ENCODE data around the gene AMIGO1. TPM values are rescaled to one million over a fixed set of nuclear protein-coding genes. Genes with fewer than 3 reads are reported as not detected.

Gene AMIGO1
- total RNA-seq, 1 experiment from 2014 or later: 0.10 TPM

- no peak overlapping the region for H3K4me2 ChIP-seq (ENCODE audit: low read length)
- H3K9ac ChIP-seq (ENCODE audit: low read length): no peak overlapping the region
- H3K9me3 ChIP-seq (ENCODE audit: control insufficient read depth in 1 of 2, insufficient read depth in 1 of 2, low read depth in 1 of 2, low read length in 2 of 2): no peaks in the 10 kb centered on the region
- H3K79me2 ChIP-seq (ENCODE audit: insufficient read depth, low read length): no peaks in the 10 kb centered on the region
- ATAC-seq (no peak), DNase-seq (ENCODE audit: low read depth, low spot score) (no peak)
- no peaks in the 10 kb centered on the region for H4K20me1 ChIP-seq (ENCODE audit: insufficient read depth)
- no peak overlapping the region for H3K27ac ChIP-seq (ENCODE audit: low read depth, low read length)
- H2AFZ ChIP-seq (ENCODE audit: low read depth, low read length, poor library complexity, severe bottlenecking): no peak overlapping the region
- no peaks in the 10 kb centered on the region for H3K9me2 ChIP-seq (ENCODE audit: insufficient read depth)
- H3K27me3 ChIP-seq (ENCODE audit: insufficient read depth, low read length): no peaks in the 10 kb centered on the region; the same call in 1 of the 2 replicates
- H3K4me3 ChIP-seq (replicated peaks in 1 of 2; ENCODE audit: low read depth in 1 of 2, low read length in 2 of 2): no peak overlapping the region
- CTCF ChIA-PET: interaction anchor here (1.0 to 6.4 kb wide), 6 partner anchors 31 to 338 kb away, joined by 3 to 146 read pairs (median 4); partner anchors contain the start of gene CYB561D1
- no peaks in the 10 kb centered on the region for H3K36me3 ChIP-seq (ENCODE audit: control insufficient read depth in 1 of 2, insufficient read depth in 2 of 2, low read length in 2 of 2)
- no peak for TF ChIP-seq JUND (IDR thresholded peaks at IDR 0.05)
- H3K4me1 ChIP-seq (ENCODE audit: control insufficient read depth in 1 of 2, insufficient read depth in 2 of 2, low read length in 2 of 2): peaks cover 4 to 14% of the 10 kb centered on the region in 2 experiments; a peak in 3 of 4 replicates
- intact Hi-C loops (cut with micrococcal nuclease): loop anchor here (5.0 to 10.0 kb wide), 2 partner anchors 133 to 325 kb away; partner anchors contain the start of gene SORT1
- POLR2A ChIA-PET: no interaction called here
- no TSS peak for BruUV-seq (replicated peaks)
- RAD21 ChIA-PET (ENCODE audit: low non-redundant PET in 1 of 2, low total read pairs in 2 of 2, uncharacterized antibody in 2 of 2, unreplicated experiment in 2 of 2): no interaction called here
Measured at GRCh38 chr1:109529881-109530456, 20.4 kb upstream of the AMIGO1 start.

- BruUV-seq (replicated peaks): no TSS peak
- H3K79me2 ChIP-seq (ENCODE audit: insufficient read depth, low read length): no peaks in the 10 kb centered on the region
- DNase-seq (ENCODE audit: low read depth, low spot score): no peak
- no peak overlapping the region for H3K9ac ChIP-seq (ENCODE audit: low read length)
- H2AFZ ChIP-seq (ENCODE audit: low read depth, low read length, poor library complexity, severe bottlenecking): no peak overlapping the region
- intact Hi-C loops (cut with micrococcal nuclease): no loop called here
- H3K4me3 ChIP-seq (replicated peaks in 1 of 2; ENCODE audit: low read depth in 1 of 2, low read length in 2 of 2): no peak overlapping the region
- TF ChIP-seq JUND (IDR thresholded peaks at IDR 0.05): no peak
- no peak for TF ChIP-seq SRF (IDR thresholded peaks at IDR 0.05; ENCODE audit: low read depth)
- TF ChIP-seq ATF3 (IDR thresholded peaks at IDR 0.05): no peak
- peaks cover 4 to 14% of the 10 kb centered on the region in 2 experiments; a peak in 3 of 4 replicates for H3K4me1 ChIP-seq (ENCODE audit: control insufficient read depth in 1 of 2, insufficient read depth in 2 of 2, low read length in 2 of 2)
- H3K27ac ChIP-seq (ENCODE audit: low read depth, low read length): no peak overlapping the region
- no peak for ATAC-seq
- H3K9me2 ChIP-seq (ENCODE audit: insufficient read depth): no peaks in the 10 kb centered on the region
- POLR2A ChIA-PET: no interaction called here
- H3K4me2 ChIP-seq (ENCODE audit: low read length): no peak overlapping the region
- H3K9me3 ChIP-seq (ENCODE audit: control insufficient read depth in 1 of 2, insufficient read depth in 1 of 2, low read depth in 1 of 2, low read length in 2 of 2): no peaks in the 10 kb centered on the region
- no peaks in the 10 kb centered on the region; the same call in 1 of the 2 replicates for H3K27me3 ChIP-seq (ENCODE audit: insufficient read depth, low read length)
- H3K36me3 ChIP-seq (ENCODE audit: control insufficient read depth in 1 of 2, insufficient read depth in 2 of 2, low read length in 2 of 2): no peaks in the 10 kb centered on the region
- CTCF ChIA-PET: interaction anchor here (6.2 to 6.4 kb wide), 2 partner anchors 30 to 37 kb away, joined by 70 to 146 read pairs; partner anchors contain the start of gene CYB561D1
- H4K20me1 ChIP-seq (ENCODE audit: insufficient read depth): no peaks in the 10 kb centered on the region
- RAD21 ChIA-PET (ENCODE audit: low non-redundant PET in 1 of 2, low total read pairs in 2 of 2, uncharacterized antibody in 2 of 2, unreplicated experiment in 2 of 2): no interaction called here
Measured at GRCh38 chr1:109528712-109529111, 19.2 kb upstream of the AMIGO1 start.
